ENCODE data around the gene GPR142. TPM values are rescaled to one million over a fixed set of nuclear protein-coding genes. Genes with fewer than 3 reads are reported as not detected.

Gene GPR142
- total and polyA plus RNA-seq, 2 of the 13 experiments (the other 11 are each of a cell fraction or from before 2014, with no cell fraction given), result not detected

DNA sequence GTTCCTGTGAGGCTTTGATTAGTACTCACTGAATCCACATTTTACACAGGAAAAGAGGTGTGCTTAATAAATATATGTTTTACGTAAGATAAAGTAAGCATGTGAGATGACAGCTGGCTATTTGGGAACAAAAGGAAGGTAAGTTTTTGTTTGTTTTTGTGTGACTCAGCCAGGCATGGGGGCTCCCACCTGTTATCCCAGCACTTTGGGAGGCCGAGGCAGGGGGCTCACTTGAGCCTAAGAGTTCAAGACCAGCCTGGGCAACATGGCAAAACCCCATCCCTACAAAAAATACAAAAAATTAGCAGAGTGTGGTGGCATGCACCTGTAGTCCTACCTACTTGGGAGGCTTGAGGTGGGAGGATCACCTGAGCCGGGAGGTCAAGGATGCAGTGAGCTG lies 17.9 kb downstream of the GPR142 start:
- Histone ChIP-seq H3K9me3 (ENCODE audit: low read length) (no peaks in the 10 kb centered on the region), H2AFZ (ENCODE audit: low read length) (no peak overlapping the region), H4K20me1 (ENCODE audit: insufficient read depth, low read length) (no peaks in the 10 kb centered on the region), H3K79me2 (ENCODE audit: insufficient read depth, low read length) (no peaks in the 10 kb centered on the region), H3K9ac (ENCODE audit: insufficient read depth, low read depth, low read length) (no peak overlapping the region), H3K4me2 (ENCODE audit: low read depth, low read length) (no peak overlapping the region), H3K27ac (ENCODE audit: extremely low read length, insufficient read depth, low read length) (no peak overlapping the region), H3K36me3 (replicated peaks in 1 of 2; ENCODE audit: control insufficient read depth in 1 of 2, insufficient read depth in 2 of 2, low read length in 2 of 2) (no peaks in the 10 kb centered on the region), H3K4me1 (ENCODE audit: insufficient read depth, low read length) (peaks cover 22% of the 10 kb centered on the region), H3K4me3 (replicated peaks in 1 of 3; ENCODE audit: insufficient read depth in 1 of 3, low read depth in 2 of 3, low read length in 3 of 3) (no peak overlapping the region), H3K27me3 (ENCODE audit: control insufficient read depth in 1 of 2, insufficient read depth in 2 of 2, low read length in 2 of 2) (peaks cover 2 to 14% of the 10 kb centered on the region in 2 experiments; a peak in 3 of 5 replicates)
- no peak for DNase-seq (ENCODE audit: low spot score)
- no TSS peak for BruUV-seq (replicated peaks)
- 22% methylated on average over 3 of the region's 3 CpGs for WGBS (ENCODE audit: low lambda C conversion rate)
- POLR2A ChIA-PET, result no interaction called here
- CTCF ChIA-PET (ENCODE audit: low intra/inter-chr PET ratio, low total read pairs), result no interaction called here
- ATAC-seq, result no peak
- intact Hi-C loops (cut with micrococcal nuclease; ENCODE audit: unreplicated experiment) (no loop called here), in situ Hi-C loops (cut with HindIII; ENCODE audit: extremely low pct_ligation_motif_present, low pct_unique_long_range_greater_than_20kb) (no loop called here)
- FAIRE-seq, result no peak
- TF ChIP-seq ZNF460 (CRISPR knock-in tag; IDR thresholded peaks at IDR 0.05; ENCODE audit: borderline replicate concordance) (peak; percentile 59), SYNCRIP (IDR thresholded peaks at IDR 0.05; ENCODE audit: insufficient read depth, low read depth, low read length) (no peak), TCF7 (IDR thresholded peaks at IDR 0.05; ENCODE audit: low read depth) (no peak), SOX5 (CRISPR knock-in tag; IDR thresholded peaks at IDR 0.05; ENCODE audit: borderline replicate concordance) (peak; percentile 59; the same call in 1 of the 2 replicates), ZNF235 (CRISPR knock-in tag; IDR thresholded peaks at IDR 0.05; ENCODE audit: borderline replicate concordance) (no peak), NRL (CRISPR knock-in tag; IDR thresholded peaks at IDR 0.05; ENCODE audit: borderline replicate concordance) (no peak), ZFP1 (CRISPR knock-in tag; IDR thresholded peaks at IDR 0.05) (no peak), SMC3 (IDR thresholded peaks at IDR 0.05; ENCODE audit: low read length) (no peak), JARID2 (CRISPR knock-in tag; IDR thresholded peaks at IDR 0.05; ENCODE audit: insufficient replicate concordance) (no peak), KLF13 (CRISPR knock-in tag; IDR thresholded peaks at IDR 0.05) (no peak)
- TF ChIP-seq, protein P1, sequence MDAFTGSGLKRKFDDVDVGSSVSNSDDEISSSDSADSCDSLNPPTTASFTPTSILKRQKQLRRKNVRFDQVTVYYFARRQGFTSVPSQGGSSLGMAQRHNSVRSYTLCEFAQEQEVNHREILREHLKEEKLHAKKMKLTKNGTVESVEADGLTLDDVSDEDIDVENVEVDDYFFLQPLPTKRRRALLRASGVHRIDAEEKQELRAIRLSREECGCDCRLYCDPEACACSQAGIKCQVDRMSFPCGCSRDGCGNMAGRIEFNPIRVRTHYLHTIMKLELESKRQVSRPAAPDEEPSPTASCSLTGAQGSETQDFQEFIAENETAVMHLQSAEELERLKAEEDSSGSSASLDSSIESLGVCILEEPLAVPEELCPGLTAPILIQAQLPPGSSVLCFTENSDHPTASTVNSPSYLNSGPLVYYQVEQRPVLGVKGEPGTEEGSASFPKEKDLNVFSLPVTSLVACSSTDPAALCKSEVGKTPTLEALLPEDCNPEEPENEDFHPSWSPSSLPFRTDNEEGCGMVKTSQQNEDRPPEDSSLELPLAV (CRISPR knock-in tag; conservative IDR thresholded peaks at IDR 0.05; ENCODE audit: low read depth), result no peak
- TF ChIP-seq, protein P2, sequence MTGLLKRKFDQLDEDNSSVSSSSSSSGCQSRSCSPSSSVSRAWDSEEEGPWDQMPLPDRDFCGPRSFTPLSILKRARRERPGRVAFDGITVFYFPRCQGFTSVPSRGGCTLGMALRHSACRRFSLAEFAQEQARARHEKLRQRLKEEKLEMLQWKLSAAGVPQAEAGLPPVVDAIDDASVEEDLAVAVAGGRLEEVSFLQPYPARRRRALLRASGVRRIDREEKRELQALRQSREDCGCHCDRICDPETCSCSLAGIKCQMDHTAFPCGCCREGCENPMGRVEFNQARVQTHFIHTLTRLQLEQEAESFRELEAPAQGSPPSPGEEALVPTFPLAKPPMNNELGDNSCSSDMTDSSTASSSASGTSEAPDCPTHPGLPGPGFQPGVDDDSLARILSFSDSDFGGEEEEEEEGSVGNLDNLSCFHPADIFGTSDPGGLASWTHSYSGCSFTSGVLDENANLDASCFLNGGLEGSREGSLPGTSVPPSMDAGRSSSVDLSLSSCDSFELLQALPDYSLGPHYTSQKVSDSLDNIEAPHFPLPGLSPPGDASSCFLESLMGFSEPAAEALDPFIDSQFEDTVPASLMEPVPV (CRISPR knock-in tag; IDR thresholded peaks at IDR 0.05), result no peak
- TF ChIP-seq, protein P3, sequence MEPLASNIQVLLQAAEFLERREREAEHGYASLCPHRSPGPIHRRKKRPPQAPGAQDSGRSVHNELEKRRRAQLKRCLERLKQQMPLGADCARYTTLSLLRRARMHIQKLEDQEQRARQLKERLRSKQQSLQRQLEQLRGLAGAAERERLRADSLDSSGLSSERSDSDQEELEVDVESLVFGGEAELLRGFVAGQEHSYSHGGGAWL (CRISPR knock-in tag; IDR thresholded peaks at IDR 0.05), result no peak
- TF ChIP-seq, protein P4, sequence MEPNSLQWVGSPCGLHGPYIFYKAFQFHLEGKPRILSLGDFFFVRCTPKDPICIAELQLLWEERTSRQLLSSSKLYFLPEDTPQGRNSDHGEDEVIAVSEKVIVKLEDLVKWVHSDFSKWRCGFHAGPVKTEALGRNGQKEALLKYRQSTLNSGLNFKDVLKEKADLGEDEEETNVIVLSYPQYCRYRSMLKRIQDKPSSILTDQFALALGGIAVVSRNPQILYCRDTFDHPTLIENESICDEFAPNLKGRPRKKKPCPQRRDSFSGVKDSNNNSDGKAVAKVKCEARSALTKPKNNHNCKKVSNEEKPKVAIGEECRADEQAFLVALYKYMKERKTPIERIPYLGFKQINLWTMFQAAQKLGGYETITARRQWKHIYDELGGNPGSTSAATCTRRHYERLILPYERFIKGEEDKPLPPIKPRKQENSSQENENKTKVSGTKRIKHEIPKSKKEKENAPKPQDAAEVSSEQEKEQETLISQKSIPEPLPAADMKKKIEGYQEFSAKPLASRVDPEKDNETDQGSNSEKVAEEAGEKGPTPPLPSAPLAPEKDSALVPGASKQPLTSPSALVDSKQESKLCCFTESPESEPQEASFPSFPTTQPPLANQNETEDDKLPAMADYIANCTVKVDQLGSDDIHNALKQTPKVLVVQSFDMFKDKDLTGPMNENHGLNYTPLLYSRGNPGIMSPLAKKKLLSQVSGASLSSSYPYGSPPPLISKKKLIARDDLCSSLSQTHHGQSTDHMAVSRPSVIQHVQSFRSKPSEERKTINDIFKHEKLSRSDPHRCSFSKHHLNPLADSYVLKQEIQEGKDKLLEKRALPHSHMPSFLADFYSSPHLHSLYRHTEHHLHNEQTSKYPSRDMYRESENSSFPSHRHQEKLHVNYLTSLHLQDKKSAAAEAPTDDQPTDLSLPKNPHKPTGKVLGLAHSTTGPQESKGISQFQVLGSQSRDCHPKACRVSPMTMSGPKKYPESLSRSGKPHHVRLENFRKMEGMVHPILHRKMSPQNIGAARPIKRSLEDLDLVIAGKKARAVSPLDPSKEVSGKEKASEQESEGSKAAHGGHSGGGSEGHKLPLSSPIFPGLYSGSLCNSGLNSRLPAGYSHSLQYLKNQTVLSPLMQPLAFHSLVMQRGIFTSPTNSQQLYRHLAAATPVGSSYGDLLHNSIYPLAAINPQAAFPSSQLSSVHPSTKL (CRISPR knock-in tag; IDR thresholded peaks at IDR 0.05), result no peak
- TF ChIP-seq, protein P5, sequence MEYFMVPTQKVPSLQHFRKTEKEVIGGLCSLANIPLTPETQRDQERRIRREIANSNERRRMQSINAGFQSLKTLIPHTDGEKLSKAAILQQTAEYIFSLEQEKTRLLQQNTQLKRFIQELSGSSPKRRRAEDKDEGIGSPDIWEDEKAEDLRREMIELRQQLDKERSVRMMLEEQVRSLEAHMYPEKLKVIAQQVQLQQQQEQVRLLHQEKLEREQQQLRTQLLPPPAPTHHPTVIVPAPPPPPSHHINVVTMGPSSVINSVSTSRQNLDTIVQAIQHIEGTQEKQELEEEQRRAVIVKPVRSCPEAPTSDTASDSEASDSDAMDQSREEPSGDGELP (IDR thresholded peaks at IDR 0.05; ENCODE audit: borderline replicate concordance, low read depth), result no peak
- TF ChIP-seq, protein P6, sequence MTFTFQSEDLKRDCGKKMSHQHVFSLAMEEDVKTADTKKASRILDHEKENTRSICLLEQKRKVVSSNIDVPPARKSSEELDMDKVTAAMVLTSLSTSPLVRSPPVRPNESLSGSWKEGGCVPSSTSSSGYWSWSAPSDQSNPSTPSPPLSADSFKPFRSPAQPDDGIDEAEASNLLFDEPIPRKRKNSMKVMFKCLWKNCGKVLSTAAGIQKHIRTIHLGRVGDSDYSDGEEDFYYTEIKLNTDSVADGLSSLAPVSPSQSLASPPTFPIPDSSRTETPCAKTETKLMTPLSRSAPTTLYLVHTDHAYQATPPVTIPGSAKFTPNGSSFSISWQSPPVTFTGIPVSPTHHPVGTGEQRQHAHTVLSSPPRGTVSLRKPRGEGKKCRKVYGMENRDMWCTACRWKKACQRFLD (CRISPR knock-in tag; IDR thresholded peaks at IDR 0.05; ENCODE audit: borderline replicate concordance), result no peak

Measured in HepG2 (cell line).